HG02798 (cell line): Measurements from ENCODE around the gene KLF13.

Experiments
- ATAC-seq: cut with Tn5 transposase; IDR thresholded peaks from one replicate; pipeline ENCODE4 v1.9.1; 2021; ENCODE audit warnings: mild to moderate bottlenecking; ENCODE audit not compliant: unreplicated experiment, poor library complexity

KLF13 gene

DNA sequence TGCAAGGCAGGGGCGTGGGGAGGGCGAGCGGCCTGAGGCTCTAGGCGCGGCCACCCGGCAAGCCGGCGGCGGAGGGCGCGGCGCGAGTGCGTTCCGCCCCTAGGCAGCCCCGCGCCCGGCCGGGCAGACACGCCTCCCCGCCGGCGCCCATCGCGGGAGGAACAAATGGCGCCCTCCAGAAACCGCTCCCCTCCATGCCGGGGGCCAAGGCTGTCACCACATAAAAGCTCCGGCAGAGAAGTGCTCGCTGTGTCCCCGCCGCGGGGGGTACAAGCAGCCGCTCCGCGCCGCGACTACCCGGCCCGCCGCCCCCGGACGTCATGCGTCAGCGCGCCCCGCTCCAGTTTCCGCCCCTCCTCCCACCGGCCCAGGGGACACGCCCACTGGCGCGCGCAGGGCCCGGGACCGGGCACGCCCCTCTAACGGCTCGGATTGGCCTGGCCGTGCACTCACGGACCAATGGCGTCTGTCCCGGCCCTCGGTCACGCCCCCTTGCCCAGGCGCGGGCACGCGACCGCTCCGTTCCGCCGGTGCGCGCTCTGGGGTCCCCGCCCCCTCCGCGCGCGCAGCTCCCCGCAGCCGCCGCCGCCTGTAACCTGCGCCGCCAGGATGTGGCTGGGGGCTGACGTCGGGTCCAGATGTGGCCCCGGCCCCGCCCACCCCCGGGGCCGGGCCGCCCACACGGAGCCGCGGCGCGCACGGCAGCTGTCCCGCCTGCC, at the start of gene KLF13:
Gene KLF13 (plus strand): TSS at position 680 of the 719 bp plus-strand sequence. CDS start 378 bp downstream, outside the sequence.
- ATAC-seq = peak; percentile 73

DNA sequence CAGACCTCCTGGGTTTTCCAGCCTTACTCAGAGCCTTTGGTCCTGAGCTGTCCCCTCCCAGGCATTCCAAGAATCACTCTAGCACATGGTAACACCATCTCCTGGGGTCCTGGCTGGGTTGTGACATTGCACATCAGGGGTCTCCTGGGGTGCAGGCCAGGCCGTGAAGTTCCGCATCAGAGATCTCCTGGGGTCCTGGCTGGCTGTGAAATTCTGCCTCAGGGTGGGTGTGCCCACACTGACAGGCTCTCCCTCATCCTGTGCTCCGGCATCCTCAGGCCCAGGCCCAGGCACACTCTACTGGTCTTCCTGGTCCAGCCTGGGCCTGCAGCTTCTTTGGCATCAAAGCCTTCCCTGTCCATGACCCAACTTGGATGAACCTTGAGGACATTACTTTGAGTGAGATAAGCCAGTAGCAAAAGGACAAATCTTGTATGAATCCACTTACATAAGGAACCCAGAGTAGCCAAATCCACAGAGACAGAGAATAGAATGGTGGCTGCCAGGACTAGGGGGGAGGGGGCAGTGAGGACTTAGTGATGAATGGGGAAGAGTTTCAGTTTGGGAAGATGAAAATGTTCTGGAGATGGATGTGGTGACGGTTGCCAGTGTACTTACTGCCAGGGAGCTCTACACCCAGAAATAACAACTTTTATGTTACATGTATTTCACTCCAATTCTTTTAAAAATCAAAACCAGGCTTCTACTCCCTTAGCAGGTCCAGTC, 49.1 kb upstream of the KLF13 start:
- no peak for ATAC-seq

DNA sequence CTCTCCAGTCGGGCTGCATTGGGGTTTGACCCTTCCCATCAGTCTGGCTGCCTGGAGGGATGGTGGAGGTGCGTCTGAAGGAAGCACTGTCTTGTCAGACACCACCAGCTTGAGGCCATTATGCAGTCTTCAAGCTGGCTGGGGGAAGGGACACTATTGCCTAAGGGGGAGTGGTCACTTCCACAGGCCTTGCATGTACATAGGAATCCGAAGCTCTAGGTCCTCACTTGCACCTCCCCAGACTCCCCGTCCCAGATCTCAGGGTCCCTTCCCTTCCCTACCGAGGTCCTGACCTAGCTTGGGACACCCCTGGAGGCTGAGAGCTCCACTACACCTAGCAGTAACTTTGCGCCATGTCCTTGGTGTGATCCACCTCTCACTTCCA, 48.6 kb upstream of the KLF13 start:
- ATAC-seq = no peak

- no peak for ATAC-seq
These were observed 48.0 kb upstream of the KLF13 start for GRCh38 chr15:31278544-31279220.

DNA sequence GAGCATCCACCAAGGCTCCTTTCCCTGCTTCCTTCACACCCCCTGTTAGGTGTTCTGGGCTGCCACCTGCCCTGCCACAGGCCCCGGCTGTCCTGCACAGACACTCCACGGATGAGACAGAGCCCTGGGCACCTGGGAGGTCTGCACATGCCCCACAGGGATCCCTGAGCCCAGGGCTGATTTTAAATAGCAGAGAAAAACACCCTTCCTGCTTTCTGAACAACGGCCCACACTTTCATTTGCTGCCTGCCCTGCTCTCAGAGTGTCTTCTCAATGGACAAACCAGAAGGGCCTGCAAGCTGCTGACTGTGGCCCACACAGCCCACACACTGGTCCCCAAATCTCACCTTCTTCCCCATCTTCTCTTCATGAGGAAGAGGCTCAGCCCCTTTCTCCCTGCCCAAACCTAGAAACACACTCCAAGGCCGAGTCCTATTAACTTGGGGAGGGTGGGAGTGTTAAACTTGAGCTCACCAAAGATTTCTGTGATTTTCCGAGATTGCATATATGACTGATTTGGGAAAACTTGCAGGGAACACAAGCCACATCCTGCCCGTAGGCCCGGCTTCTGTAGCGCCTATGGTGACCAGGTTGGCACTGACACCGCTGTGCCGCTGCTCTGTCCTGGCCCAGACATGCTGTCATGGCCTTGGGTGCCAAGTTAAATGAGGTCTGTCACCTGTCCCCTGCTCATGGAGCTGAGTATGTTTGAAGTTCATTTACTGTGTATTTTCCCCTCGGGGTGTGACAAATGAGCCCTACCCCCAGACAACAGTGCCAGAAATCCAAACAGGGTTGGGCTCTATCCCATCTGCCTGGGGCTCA, 47.2 kb upstream of the KLF13 start:
- ATAC-seq = no peak

GRCh38 chr15:31280046-31280830, 46.4 kb upstream of the KLF13 start:
- ATAC-seq = no peak

- no peak for ATAC-seq
These were observed 45.8 kb upstream of the KLF13 start for GRCh38 chr15:31280831-31281216.

GRCh38 chr15:31283043-31283442, 43.6 kb upstream of the KLF13 start:
- ATAC-seq = no peak

GRCh38 chr15:31285772-31286261, 40.8 kb upstream of the KLF13 start:
- peak; percentile 82 for ATAC-seq

DNA sequence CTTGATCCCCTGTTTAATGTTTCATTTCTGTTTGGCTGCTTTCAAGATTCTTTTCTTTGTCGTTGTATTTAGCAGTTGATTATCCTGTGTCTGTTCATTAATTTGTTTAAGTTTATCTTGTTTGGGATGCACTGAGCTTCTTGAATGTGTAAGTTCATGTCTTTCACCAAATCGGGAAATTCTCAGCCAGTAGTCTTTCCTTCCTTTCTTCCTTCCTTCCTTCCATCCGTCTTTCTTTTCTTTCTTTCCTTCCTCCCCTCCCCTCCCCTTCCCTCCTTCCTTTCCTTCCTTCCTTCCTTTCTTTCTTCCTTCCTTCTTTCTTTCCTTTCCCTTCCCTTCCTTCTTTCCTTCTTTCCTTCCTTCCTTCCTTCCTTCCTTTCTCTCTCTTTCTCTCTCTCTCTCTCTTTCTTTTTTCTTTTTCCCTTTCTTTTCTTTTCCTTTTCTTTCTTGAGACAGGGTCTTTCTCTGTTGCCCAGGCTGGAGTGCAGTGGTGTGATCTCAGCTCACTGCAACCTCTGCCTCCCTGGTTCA, 35.5 kb upstream of the KLF13 start:
- no peak for ATAC-seq

GRCh38 chr15:31292391-31293015, 34.1 kb upstream of the KLF13 start:
- ATAC-seq = no peak

GRCh38 chr15:31293655-31294054, 33.0 kb upstream of the KLF13 start:
- no peak for ATAC-seq

DNA sequence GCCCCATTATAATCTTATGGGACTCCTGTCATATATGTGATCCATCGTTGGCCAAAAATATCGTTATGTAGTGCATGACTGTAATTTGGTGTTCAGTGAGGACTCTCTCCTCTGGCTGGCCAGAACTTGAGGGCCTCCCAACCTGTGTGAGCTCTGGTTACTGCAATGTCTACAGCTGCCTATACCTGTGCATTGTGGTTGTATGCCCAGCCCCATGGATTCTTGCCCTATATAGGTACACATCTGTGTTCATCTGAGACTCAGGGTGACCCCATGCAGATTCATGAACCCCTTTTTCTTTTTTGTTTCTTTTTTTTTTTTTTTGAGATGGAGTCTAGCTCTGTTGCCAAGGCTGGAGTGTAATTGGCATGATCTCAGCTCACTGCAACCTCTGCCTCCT, 32.6 kb upstream of the KLF13 start:
- no peak for ATAC-seq

- no peak for ATAC-seq
These were observed 31.0 kb upstream of the KLF13 start for GRCh38 chr15:31295658-31296057.

GRCh38 chr15:31296219-31296645, 30.4 kb upstream of the KLF13 start:
- ATAC-seq = no peak

GRCh38 chr15:31296646-31297574, 29.7 kb upstream of the KLF13 start:
- no peak for ATAC-seq

GRCh38 chr15:31297575-31298456, 28.8 kb upstream of the KLF13 start:
- ATAC-seq = no peak
